Neutrophil (primary cell): ENCODE results near the gene TMEM54.

Experiments
- H3K27ac ChIP-seq: fragments of 200-600 bp; sonication (generic); 2 replicates; pipeline ENCODE4 v1.5.1; 2016; ENCODE audit warnings: mild to moderate bottlenecking, moderate library complexity
- H3K27me3 ChIP-seq: fragments of 200-600 bp; sonication (generic); 2 replicates; pipeline ENCODE4 v1.6.0; 2016; ENCODE audit warnings: mild to moderate bottlenecking
- H3K36me3 ChIP-seq: fragments of 200-600 bp; sonication (generic); 2 replicates; pipeline ENCODE4 v1.5.1; 2017
- H3K4me1 ChIP-seq, 2 experiments: fragments of 200-600 bp in 1 of 2; sonication (generic) in 1 of 2; 1 replicate in 1 of 2; 2 replicates in 1 of 2; pipeline versions ENCODE4 v1.5.1 to v1.6.1; 2013 to 2016; ENCODE audit warnings: low read depth in 1 of 2, low read length in 1 of 2, mild to moderate bottlenecking in 1 of 2, moderate library complexity in 1 of 2; ENCODE audit not compliant: control insufficient read depth in 1 of 2, insufficient read depth in 1 of 2
- H3K4me3 ChIP-seq, 2 experiments: fragments of 200-600 bp in 1 of 2; sonication (generic) in 1 of 2; 1 replicate in 1 of 2; 2 replicates in 1 of 2; pipeline ENCODE4 v1.5.1; 2013 to 2016; ENCODE audit warnings: low read depth in 1 of 2, low read length in 1 of 2, mild to moderate bottlenecking in 1 of 2, moderate library complexity in 1 of 2
- H3K9me3 ChIP-seq: fragments of 200-600 bp; sonication (generic); 2 replicates; pipeline ENCODE4 v1.5.1; 2016
- CTCF ChIP-seq: fragments of 200-600 bp; sonication (generic); IDR thresholded peaks from 2 replicates; pipeline ENCODE4 v1.5.1; 2016; ENCODE audit warnings: antibody characterized with exemption

The TMEM54 gene

GRCh38 chr1:32933742-32934322 is 32.6 kb upstream of the TMEM54 start:
- Histone ChIP-seq H3K27ac (peak overlapping the region; percentile 45), H3K9me3 (no peaks in the 10 kb centered on the region), H3K36me3 (peaks cover 57% of the 10 kb centered on the region), H3K4me1 (no peaks in the 10 kb centered on the region), H3K4me3 (no peak overlapping the region), H3K27me3 (peaks cover 4% of the 10 kb centered on the region)
- TF ChIP-seq CTCF = no peak

- Histone ChIP-seq H3K36me3 (peaks cover 36% of the 10 kb centered on the region), H3K27me3 (peaks cover 25% of the 10 kb centered on the region)
Observed at GRCh38 chr1:32931760-32932159, 30.6 kb upstream of the TMEM54 start.

GRCh38 chr1:32929366-32929765 is 28.2 kb upstream of the TMEM54 start:
- Histone ChIP-seq H3K4me3 (no peak overlapping the region), H3K27ac (no peak overlapping the region), H3K27me3 (peaks cover 49% of the 10 kb centered on the region), H3K36me3 (peaks cover 12% of the 10 kb centered on the region), H3K4me1 (peaks cover 11 to 16% of the 10 kb centered on the region in 2 experiments), H3K9me3 (no peaks in the 10 kb centered on the region)
- TF ChIP-seq CTCF = no peak

More at GRCh38 chr1:32931760-32932159, 30.6 kb upstream of the TMEM54 start:
- H3K27ac ChIP-seq = no peak overlapping the region
- TF ChIP-seq CTCF = no peak
- no peaks in the 10 kb centered on the region for H3K9me3 ChIP-seq
- H3K4me1 ChIP-seq = no peaks in the 10 kb centered on the region
- no peak overlapping the region for H3K4me3 ChIP-seq

GRCh38 chr1:32928715-32929114 is 27.5 kb upstream of the TMEM54 start:
- H3K4me1 ChIP-seq = peaks cover 11 to 16% of the 10 kb centered on the region in 2 experiments
- no peak overlapping the region for H3K4me3 ChIP-seq
- peaks cover 6% of the 10 kb centered on the region for H3K36me3 ChIP-seq
- no peak for TF ChIP-seq CTCF
- peaks cover 55% of the 10 kb centered on the region for H3K27me3 ChIP-seq
- no peak overlapping the region for H3K27ac ChIP-seq
- no peaks in the 10 kb centered on the region for H3K9me3 ChIP-seq

- peaks cover 11 to 16% of the 10 kb centered on the region in 2 experiments for H3K4me1 ChIP-seq
- peaks cover 60% of the 10 kb centered on the region for H3K27me3 ChIP-seq
- peaks cover 2% of the 10 kb centered on the region for H3K36me3 ChIP-seq
- TF ChIP-seq CTCF = no peak
- no peak overlapping the region for H3K4me3 ChIP-seq
- no peaks in the 10 kb centered on the region for H3K9me3 ChIP-seq
- no peak overlapping the region for H3K27ac ChIP-seq
Observed at GRCh38 chr1:32928285-32928684, 27.1 kb upstream of the TMEM54 start.
